Fibroblast of mammary gland (primary cell): Measurements from ENCODE around the gene C16orf87.

Experiments used
- DNase-seq: peaks from one replicate; pipeline ENCODE4 v3.0.0-alpha.2; 2010; ENCODE audit warnings: low read depth
- H3K4me3 ChIP-seq: 2 replicates; pipeline ENCODE4 v1.5.1; 2011; ENCODE audit warnings: low read depth, mild to moderate bottlenecking, low read length, moderate library complexity; ENCODE audit not compliant: control insufficient read depth
- CTCF ChIP-seq: conservative IDR thresholded peaks from 2 replicates; pipeline ENCODE4 v1.5.1; 2011; ENCODE audit warnings: low read depth, low read length, inconsistent platforms; ENCODE audit not compliant: control insufficient read depth, insufficient read depth

Gene C16orf87

GRCh38 chr16:46762583-46762982 lies 68.4 kb downstream of the C16orf87 start:
- no peak for DNase-seq
- TF ChIP-seq CTCF: no peak
- no peak overlapping the region for H3K4me3 ChIP-seq

- TF ChIP-seq CTCF: no peak
- no peak overlapping the region for H3K4me3 ChIP-seq
- DNase-seq: no peak
Observed at GRCh38 chr16:46759309-46759708, 71.7 kb downstream of the C16orf87 start.

- no peak for DNase-seq
- no peak overlapping the region for H3K4me3 ChIP-seq
- no peak for TF ChIP-seq CTCF
Observed at GRCh38 chr16:46757339-46758050, 73.5 kb downstream of the C16orf87 start.

GRCh38 chr16:46756772-46757171 lies 74.2 kb downstream of the C16orf87 start:
- TF ChIP-seq CTCF: no peak
- DNase-seq: no peak
- no peak overlapping the region for H3K4me3 ChIP-seq

- no peak overlapping the region for H3K4me3 ChIP-seq
- TF ChIP-seq CTCF: no peak
- DNase-seq: no peak
Observed at GRCh38 chr16:46753015-46753414, 78.0 kb downstream of the C16orf87 start.

GRCh38 chr16:46751381-46751780 lies 79.6 kb downstream of the C16orf87 start:
- no peak overlapping the region for H3K4me3 ChIP-seq
- no peak for TF ChIP-seq CTCF
- no peak for DNase-seq
